Midbrain (tissue), 1 donor: Measurements from ENCODE around the gene CLCA4.

Experiments
- DNase-seq: peaks from one replicate; lab custom pipeline; 2025; lab: John Stamatoyannopoulos, UW

Gene CLCA4, protein sequence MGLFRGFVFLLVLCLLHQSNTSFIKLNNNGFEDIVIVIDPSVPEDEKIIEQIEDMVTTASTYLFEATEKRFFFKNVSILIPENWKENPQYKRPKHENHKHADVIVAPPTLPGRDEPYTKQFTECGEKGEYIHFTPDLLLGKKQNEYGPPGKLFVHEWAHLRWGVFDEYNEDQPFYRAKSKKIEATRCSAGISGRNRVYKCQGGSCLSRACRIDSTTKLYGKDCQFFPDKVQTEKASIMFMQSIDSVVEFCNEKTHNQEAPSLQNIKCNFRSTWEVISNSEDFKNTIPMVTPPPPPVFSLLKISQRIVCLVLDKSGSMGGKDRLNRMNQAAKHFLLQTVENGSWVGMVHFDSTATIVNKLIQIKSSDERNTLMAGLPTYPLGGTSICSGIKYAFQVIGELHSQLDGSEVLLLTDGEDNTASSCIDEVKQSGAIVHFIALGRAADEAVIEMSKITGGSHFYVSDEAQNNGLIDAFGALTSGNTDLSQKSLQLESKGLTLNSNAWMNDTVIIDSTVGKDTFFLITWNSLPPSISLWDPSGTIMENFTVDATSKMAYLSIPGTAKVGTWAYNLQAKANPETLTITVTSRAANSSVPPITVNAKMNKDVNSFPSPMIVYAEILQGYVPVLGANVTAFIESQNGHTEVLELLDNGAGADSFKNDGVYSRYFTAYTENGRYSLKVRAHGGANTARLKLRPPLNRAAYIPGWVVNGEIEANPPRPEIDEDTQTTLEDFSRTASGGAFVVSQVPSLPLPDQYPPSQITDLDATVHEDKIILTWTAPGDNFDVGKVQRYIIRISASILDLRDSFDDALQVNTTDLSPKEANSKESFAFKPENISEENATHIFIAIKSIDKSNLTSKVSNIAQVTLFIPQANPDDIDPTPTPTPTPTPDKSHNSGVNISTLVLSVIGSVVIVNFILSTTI

GRCh38 chr1:86546787-86547221 is at the start of gene CLCA4:
Gene CLCA4 (plus strand): TSS chr1:86547078. CDS start chr1:86547120, 42 bp downstream.
- peak; percentile 80 for DNase-seq

DNA sequence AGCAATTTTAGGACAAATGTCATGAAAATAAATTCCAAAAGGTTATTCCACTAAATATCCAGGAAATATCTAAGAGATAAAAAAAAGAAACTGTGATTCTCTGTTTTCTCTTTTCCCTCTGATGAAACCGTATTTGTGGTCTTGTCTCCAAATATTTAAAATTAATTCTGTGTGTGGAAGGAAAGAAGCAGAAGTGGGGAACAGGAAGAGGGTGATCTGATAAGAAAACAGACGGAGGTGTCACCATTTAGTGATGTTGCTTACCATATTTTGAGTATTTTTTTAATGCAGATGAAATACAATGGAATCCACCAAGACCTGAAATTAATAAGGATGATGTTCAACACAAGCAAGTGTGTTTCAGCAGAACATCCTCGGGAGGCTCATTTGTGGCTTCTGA is 48.6 kb upstream of the CLCA4 start:
- no peak for DNase-seq

DNA sequence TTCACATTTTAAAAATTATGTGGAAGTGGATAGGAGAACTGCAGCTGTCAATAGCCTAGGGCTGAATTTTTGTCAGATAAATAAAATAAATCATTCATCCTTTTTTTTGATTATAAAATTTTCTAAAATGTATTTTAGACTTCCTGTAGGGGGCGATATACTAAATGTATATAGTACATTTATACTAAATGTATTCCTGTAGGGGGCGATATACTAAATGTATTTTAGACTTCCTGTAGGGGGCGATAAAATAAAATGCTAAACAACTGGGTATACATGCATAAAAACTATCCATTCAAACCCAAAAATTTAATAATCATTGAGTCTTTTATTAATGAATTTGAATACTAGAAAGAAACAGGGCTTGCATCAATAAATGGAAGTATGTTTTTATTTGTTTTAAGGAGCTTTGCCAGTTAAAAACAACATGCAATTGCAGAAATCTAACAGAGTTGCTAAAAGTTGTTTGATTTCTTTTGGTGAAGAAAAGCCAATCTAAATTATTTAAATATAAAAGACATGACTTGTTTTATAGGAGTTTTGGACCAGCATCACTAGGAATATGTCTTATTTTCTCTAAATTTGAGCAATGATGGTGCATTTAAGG is 46.8 kb upstream of the CLCA4 start:
- peak; percentile 12 for DNase-seq

GRCh38 chr1:86500714-86501113 is 46.2 kb upstream of the CLCA4 start:
- DNase-seq: no peak

GRCh38 chr1:86502125-86502646 is 44.7 kb upstream of the CLCA4 start:
- DNase-seq: peak; percentile 15

- no peak for DNase-seq
Observed at GRCh38 chr1:86502721-86503405, 44.0 kb upstream of the CLCA4 start.

- peak; percentile 47 for DNase-seq
Observed at GRCh38 chr1:86503406-86504136, 43.3 kb upstream of the CLCA4 start.

DNA sequence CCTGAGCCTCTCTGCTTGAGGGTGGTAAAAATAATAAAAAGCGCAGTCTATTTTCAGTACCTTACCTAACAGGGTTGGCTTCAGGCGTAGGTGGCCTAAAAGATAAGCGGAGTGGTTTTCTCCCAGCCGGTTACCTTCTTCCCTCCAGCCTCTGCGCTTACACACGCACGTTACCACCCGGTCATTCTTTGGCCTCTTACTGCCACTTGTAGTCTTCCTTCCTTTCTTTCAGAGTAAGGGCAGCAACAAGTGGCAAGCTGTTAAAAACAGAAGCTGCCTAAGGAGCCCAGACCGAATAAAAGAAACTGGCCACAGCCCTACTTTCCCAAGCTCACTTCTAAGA is 42.8 kb upstream of the CLCA4 start:
- DNase-seq: peak; percentile 41

- no peak for DNase-seq
Observed at GRCh38 chr1:86504895-86505563, 41.8 kb upstream of the CLCA4 start.

DNA sequence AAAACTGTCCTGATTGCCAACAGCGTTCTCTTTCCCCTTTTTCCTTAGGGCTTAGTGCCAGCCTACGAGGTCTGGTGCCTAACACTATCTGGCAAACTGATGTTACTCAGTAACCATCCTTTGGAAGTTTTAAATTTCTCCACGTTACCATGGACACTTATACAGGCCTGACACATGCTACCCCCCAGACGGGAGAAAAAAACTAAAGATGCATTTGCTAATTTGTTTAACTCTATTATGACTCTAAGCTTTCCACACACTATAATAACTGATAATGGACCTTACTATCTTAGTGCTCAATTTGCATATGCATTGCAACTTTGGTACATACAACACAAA is 41.3 kb upstream of the CLCA4 start:
- no peak for DNase-seq

DNA sequence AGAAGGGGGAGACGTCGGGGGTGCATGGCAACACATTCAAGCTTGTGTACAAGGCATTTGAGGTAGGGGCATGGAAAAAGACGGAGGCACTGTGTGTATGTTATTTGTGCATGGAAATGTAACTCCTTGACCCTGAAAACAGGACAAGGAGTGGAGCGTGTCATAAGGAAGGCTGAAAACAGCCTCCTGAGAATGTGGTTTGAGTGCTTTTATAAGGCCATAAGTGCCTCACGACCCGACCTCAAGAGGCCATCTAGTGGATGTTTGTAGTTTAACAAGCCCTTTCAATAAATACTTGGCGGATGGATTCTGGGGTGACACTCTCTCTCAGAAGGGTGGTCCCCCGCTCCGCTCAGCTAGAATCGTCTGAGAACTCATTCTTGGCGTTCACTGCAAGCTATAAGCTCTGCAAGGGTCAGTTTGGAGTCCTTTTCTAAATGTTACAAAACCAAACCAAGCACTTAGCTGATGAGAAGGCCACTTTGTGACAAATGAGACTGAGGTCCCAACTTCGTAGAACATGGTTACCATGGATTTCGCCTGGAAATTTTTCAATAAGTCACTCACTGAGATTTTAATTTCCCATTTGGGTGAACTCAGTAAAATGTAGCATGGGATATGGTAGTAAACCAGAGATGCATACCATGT is 38.8 kb upstream of the CLCA4 start:
- peak; percentile 3 for DNase-seq

DNA sequence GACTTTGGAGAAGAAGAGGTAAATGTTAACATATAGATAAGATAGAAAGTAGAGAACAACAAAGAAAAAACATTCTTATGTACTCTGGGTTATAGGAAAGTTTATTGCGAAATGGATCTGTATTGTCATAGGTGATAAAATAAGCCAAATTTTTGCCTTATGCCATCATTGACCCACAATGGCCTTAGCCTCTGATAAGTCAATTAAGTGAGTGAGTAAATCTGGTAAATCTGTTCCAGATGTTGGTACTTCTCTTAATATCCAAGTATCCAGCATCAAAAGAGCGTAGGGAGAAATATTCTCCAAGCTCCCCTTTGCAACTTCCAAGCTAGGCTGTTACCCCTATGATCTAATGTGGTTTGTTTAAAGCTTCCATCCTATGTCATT is 38.3 kb upstream of the CLCA4 start:
- no peak for DNase-seq

- peak; percentile 57 for DNase-seq
Observed at GRCh38 chr1:86515597-86515996, 31.3 kb upstream of the CLCA4 start.

GRCh38 chr1:86516335-86516734 is 30.5 kb upstream of the CLCA4 start:
- no peak for DNase-seq

GRCh38 chr1:86517336-86517735 is 29.5 kb upstream of the CLCA4 start:
- no peak for DNase-seq

DNA sequence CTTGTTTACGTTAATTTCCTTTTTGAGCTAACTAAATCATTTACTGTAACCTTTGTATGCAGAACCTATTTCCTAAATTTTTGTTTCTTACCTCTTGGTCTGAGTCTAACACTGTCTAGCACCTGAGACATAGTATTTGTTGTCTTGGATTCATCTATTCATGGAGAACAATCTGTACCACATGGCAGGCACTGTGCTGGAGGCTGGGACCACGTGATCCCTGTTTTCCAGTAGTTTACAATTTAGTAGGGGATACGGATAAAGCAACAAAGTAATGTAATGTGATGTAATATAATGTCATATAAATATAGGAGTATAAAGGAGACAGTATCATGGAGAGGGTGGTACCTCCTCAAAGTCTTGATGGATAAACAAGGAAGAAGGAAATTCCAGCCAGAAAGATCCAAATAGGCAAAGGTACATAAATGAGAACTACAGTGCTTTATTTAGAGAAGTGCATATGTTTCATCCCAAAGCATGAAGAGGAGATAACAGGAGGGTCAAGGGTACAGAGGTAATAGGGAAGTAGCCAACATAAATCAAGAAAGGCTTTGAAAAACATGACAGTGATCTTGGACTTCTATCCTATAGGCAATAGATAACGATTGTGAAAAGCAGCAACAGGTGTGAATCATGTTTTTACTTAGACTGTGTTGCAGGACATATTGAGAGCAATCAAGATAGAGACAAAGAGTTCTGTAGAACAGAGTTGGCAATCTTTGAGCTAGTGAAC is 25.9 kb upstream of the CLCA4 start:
- no peak for DNase-seq

DNA sequence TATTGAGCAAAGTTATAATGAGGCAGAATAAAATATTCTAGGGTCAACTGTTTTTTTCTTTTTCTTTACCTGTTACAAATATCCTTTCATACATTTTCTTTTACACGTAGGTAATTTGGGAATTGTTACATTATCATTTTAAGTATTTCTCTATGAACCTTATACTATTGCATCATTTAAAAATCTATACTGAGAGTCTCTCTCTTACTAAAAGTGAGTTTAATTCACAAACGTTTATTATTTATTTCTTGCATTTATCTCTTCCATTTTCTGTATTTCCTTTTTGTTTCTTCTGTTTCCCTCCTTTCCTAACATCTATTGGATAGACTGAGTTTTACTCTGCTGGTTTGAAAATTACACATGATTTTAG is 25.4 kb upstream of the CLCA4 start:
- DNase-seq: no peak

GRCh38 chr1:86522240-86522639 is 24.6 kb upstream of the CLCA4 start:
- DNase-seq: no peak

- DNase-seq: no peak
Observed at GRCh38 chr1:86523670-86524354, 23.1 kb upstream of the CLCA4 start.
